ENCODE results near the gene TMF1.

DNA sequence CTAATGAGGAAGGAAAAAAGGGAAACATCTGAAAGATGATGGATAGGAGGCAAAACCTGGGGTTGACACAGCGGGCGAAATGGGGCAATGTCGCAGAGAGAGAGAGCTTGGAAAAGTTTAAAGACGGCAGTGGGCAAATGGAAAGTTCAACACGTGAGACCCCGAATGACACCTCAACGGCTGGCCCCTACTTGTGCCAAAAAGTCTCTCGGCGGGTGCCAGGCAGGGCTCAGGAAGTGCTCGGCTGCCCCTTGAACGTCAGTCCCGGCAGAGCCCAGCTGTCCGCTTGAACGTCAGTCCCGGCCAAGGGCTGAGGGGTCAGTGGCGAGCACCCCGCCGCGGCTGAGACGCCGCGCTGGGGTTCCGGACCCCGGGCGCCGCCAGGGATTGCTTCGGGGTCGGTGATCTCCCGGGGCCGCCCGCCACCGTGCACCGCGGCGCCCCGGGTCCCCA is 39.3 kb downstream of the TMF1 start:
- no peak for TF ChIP-seq CTCF (IDR thresholded peaks at IDR 0.05)
- TF ChIP-seq POLR2AphosphoS5 (IDR thresholded peaks at IDR 0.05; ENCODE audit: low read depth, low read length) = no peak
- TF ChIP-seq SIN3A (IDR thresholded peaks at IDR 0.05; ENCODE audit: borderline replicate concordance, insufficient read depth, low read depth, low read length) = no peak
- no peak for TF ChIP-seq TCF7L2 (IDR thresholded peaks at IDR 0.05; ENCODE audit: low read depth, low read length)
